Neuronal stem cell (in vitro differentiated cells): ENCODE data around the gene CD40.

Experiments used
- DNase-seq: peaks from one replicate; pipeline ENCODE4 v3.0.0-alpha.2; 2013; ENCODE audit warnings: low spot score
- H2AFZ ChIP-seq: one replicate; pipeline ENCODE4 v1.6.1; 2013; ENCODE audit warnings: mild to moderate bottlenecking, low read length, inconsistent platforms
- H2AK5ac ChIP-seq: 2 replicates; pipeline ENCODE4 v1.6.1; 2013; ENCODE audit warnings: low read depth, mild to moderate bottlenecking, inconsistent platforms, low read length, moderate library complexity, mixed read lengths
- H2BK120ac ChIP-seq: 2 replicates; pipeline ENCODE4 v1.6.1; 2013; ENCODE audit warnings: low read depth, mild to moderate bottlenecking, inconsistent platforms, low read length, moderate library complexity, mixed read lengths
- H2BK12ac ChIP-seq: one replicate; pipeline ENCODE4 v1.6.1; 2013; ENCODE audit warnings: low read length, inconsistent platforms
- H2BK15ac ChIP-seq: 2 replicates; pipeline ENCODE4 v1.6.1; 2013; ENCODE audit warnings: mild to moderate bottlenecking, low read length, inconsistent platforms, mixed read lengths
- H2BK5ac ChIP-seq: one replicate; pipeline ENCODE4 v1.6.1; 2013; ENCODE audit warnings: inconsistent platforms, mild to moderate bottlenecking, low read length, moderate library complexity
- H3K14ac ChIP-seq: one replicate; pipeline ENCODE4 v1.6.1; 2013; ENCODE audit warnings: low read length, inconsistent platforms
- H3K18ac ChIP-seq: 2 replicates; pipeline ENCODE4 v1.6.1; 2013; ENCODE audit warnings: low read length, inconsistent platforms
- H3K23ac ChIP-seq: 2 replicates; pipeline ENCODE4 v1.6.1; 2013; ENCODE audit warnings: low read depth, mild to moderate bottlenecking, mixed read lengths, low read length, inconsistent platforms; ENCODE audit not compliant: poor library complexity
- H3K27ac ChIP-seq: replicated peaks from 3 replicates; pipeline ENCODE4 v1.5.1; 2013; ENCODE audit warnings: low read length, inconsistent platforms
- H3K27me3 ChIP-seq, 3 experiments: 2 replicates each; pipeline ENCODE4 v1.6.1; 2013; ENCODE audit warnings: low read length in 3 of 3, mild to moderate bottlenecking in 2 of 3, inconsistent platforms in 1 of 3, low read depth in 1 of 3, mixed read lengths in 1 of 3, moderate library complexity in 1 of 3; ENCODE audit not compliant: control insufficient read depth in 3 of 3, insufficient read depth in 3 of 3
- H3K36me3 ChIP-seq, 2 donors: replicated peaks in 1 of 2; 2 replicates each; pipeline ENCODE4 v1.6.1; 2013; ENCODE audit warnings: low read length in 2 of 2; ENCODE audit not compliant: control insufficient read depth in 2 of 2, insufficient read depth in 2 of 2
- H3K4ac ChIP-seq: 2 replicates; pipeline ENCODE4 v1.6.1; 2013; ENCODE audit warnings: inconsistent platforms, mild to moderate bottlenecking, low read length, moderate library complexity
- H3K4me1 ChIP-seq, 2 donors: 1 replicate in 1 of 2; 2 replicates in 1 of 2; pipeline ENCODE4 v1.6.1; 2013; ENCODE audit warnings: low read length in 2 of 2, low read depth in 1 of 2; ENCODE audit not compliant: control insufficient read depth in 2 of 2, insufficient read depth in 1 of 2
- H3K4me2 ChIP-seq: one replicate; pipeline ENCODE4 v1.6.1; 2013; ENCODE audit warnings: mild to moderate bottlenecking, low read length, inconsistent platforms; ENCODE audit not compliant: insufficient read depth, poor library complexity, severe bottlenecking
- H3K4me3 ChIP-seq, 2 donors: 2 replicates each; pipeline ENCODE4 v1.5.1; 2013; ENCODE audit warnings: low read length in 2 of 2, mild to moderate bottlenecking in 2 of 2, inconsistent platforms in 1 of 2, moderate library complexity in 1 of 2
- H3K79me1 ChIP-seq: one replicate; pipeline ENCODE4 v1.6.1; 2013; ENCODE audit warnings: low read depth, mild to moderate bottlenecking, inconsistent platforms, low read length, moderate library complexity
- H3K9ac ChIP-seq: one replicate; pipeline ENCODE4 v1.6.1; 2013; ENCODE audit warnings: mild to moderate bottlenecking, low read depth, low read length, inconsistent platforms; ENCODE audit not compliant: poor library complexity
- H3K9me3 ChIP-seq, 2 donors: replicated peaks in 1 of 2; 2 replicates each; pipeline versions ENCODE3 to v1.6.1; 2013; ENCODE audit warnings: low read length in 2 of 2, mild to moderate bottlenecking in 2 of 2, inconsistent platforms in 1 of 2, low read depth in 1 of 2, mixed read lengths in 1 of 2, moderate library complexity in 1 of 2; ENCODE audit not compliant: control insufficient read depth in 2 of 2, insufficient read depth in 1 of 2
- H4K8ac ChIP-seq: one replicate; pipeline ENCODE4 v1.6.1; 2013; ENCODE audit warnings: low read depth, mild to moderate bottlenecking, inconsistent platforms, low read length, moderate library complexity
- H4K91ac ChIP-seq: one replicate; pipeline ENCODE4 v1.6.1; 2013; ENCODE audit warnings: low read length, low read depth, mild to moderate bottlenecking, inconsistent platforms; ENCODE audit not compliant: poor library complexity
- WGBS, 2 donors: extraction: QIAGEN DNeasy Blood & Tissue Kit; methylation state at CpG; one replicate each; pipeline ENCODE4 v1.1.7; 2013; ENCODE audit warnings: missing lambda C conversion rate in 2 of 2, mixed read lengths in 1 of 2; ENCODE audit not compliant: insufficient read length in 2 of 2, insufficient replicate concordance in 1 of 2; ENCODE audit errors: extremely low coverage in 2 of 2; 5-methylcytosine and 5-hydroxymethylcytosine counted together

Gene CD40

DNA sequence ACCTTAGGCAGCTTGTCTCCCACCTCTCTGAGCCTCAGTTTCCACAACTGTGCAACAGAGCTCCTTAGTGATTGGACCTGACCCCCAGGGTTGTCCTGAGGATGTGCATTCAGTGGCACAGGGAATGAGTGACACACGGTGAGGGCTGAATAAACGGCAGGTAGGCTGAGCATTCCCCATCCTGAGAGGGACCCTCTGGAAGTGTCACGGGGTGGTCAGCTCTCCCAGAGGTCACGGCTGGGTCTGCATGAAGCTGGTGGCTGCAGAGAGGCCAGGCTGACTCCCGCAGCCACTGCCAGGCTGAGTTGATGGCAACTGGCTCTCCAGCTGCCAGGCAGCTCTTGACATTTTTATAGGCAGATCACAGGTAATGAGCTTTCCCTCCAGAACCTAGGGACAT lies 42.5 kb downstream of the CD40 start:
- H3K4me1 ChIP-seq = peaks cover 0 to 9% of the 10 kb centered on the region in 2 donors
- H3K18ac ChIP-seq = peak overlapping the region; percentile 12
- H2BK5ac ChIP-seq = no peak overlapping the region
- no peak overlapping the region for H3K4me2 ChIP-seq
- peak overlapping the region; percentile 14 for H2AK5ac ChIP-seq
- H3K9me3 ChIP-seq = no peaks in the 10 kb centered on the region
- no peak overlapping the region for H3K4ac ChIP-seq
- no peak overlapping the region for H3K27ac ChIP-seq
- H2BK12ac ChIP-seq = peak overlapping the region; percentile 86
- peak overlapping the region; percentile 46 for H3K23ac ChIP-seq
- no CpG with 5 or more reads among the region's 5 CpGs for WGBS, 2 donors
- no peak overlapping the region for H3K4me3 ChIP-seq
- H2BK120ac ChIP-seq = no peak overlapping the region
- no peak overlapping the region for H3K14ac ChIP-seq
- no peaks in the 10 kb centered on the region for H3K36me3 ChIP-seq
- H3K27me3 ChIP-seq = peaks cover 0 to 70% (median 0%) of the 10 kb centered on the region in 3 experiments
- DNase-seq = no peak
- H3K9ac ChIP-seq = no peak overlapping the region
- no peak overlapping the region for H4K8ac ChIP-seq
- H2BK15ac ChIP-seq = peak overlapping the region; percentile 18
- H3K79me1 ChIP-seq = no peaks in the 10 kb centered on the region
- H2AFZ ChIP-seq = no peak overlapping the region
- no peak overlapping the region for H4K91ac ChIP-seq

DNA sequence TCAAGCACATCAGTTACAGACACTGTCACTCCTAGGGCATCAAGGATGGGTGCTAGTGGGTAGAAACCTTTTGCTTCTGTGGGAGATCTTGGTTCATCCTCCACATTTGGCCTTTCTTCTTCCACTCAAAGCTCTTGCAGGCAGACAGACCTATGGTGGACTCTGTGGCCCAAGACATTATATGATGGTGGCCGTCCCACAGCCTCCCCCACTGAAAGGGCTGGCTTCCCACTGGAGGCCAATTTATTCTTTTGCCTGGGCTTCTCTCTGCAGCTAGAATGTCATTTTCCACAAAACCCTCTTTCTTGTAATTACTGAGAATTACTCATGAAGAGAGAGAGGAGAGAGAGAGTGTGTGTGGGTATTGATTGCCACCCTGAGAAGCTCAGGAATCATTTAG lies 43.8 kb downstream of the CD40 start:
- no CpG with 5 or more reads among the region's 1 CpG for whole genome bisulfite sequencing, 2 donors
- Histone ChIP-seq H3K27me3 (peaks cover 0 to 64% (median 0%) of the 10 kb centered on the region in 3 experiments), H3K4ac (no peak overlapping the region), H3K4me2 (no peak overlapping the region), H2BK120ac (no peak overlapping the region), H3K18ac (no peak overlapping the region), H2BK12ac (no peak overlapping the region), H3K9ac (no peak overlapping the region), H2BK5ac (no peak overlapping the region), H2AFZ (no peak overlapping the region), H3K14ac (no peak overlapping the region), H4K8ac (no peak overlapping the region), H2BK15ac (no peak overlapping the region), H2AK5ac (no peak overlapping the region), H3K9me3 (no peaks in the 10 kb centered on the region), H4K91ac (no peak overlapping the region), H3K4me1 (peaks cover 0 to 9% of the 10 kb centered on the region in 2 donors), H3K27ac (no peak overlapping the region), H3K79me1 (no peaks in the 10 kb centered on the region), H3K4me3 (no peak overlapping the region), H3K36me3 (no peaks in the 10 kb centered on the region), H3K23ac (no peak overlapping the region)
- no peak for DNase-seq

DNA sequence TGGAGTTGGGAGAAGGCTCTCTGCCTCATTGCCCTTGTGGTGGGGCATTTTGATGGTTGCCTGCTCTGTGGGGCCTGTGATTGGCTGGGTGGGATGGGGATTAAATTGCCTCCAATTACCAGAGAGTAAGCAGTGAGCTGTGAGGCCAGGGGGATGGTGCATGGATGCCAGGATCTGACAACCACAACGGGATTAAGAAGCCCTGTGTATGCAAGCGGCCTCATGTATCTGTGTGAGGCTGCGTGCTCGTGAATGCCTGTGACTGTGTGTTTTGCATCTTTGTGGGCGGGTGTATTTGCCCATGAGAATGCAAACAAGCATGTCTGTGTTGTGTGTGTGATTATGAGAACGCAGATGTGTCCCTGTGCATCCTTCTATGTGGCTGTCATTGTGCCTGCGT lies 46.1 kb downstream of the CD40 start:
- H3K27ac ChIP-seq = no peak overlapping the region

DNA sequence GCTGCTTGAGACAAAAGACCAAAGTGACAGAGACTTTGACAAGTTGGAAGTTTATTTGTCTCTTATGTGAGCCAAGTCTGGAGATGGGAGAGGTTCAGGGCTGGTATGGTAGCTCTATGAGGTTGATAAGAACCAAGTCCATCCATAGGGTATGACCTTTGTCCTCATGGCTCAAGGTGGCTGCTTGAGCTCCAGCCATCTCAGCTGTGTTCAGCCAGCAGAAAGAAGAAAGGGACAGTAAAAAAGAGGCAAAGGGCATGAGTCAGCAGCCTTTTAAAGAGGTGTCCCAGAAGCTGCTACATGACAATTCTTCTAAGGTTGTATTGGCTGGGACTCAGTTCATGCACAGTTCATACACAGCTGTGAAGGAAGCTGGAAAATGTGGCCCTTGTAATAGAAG lies 49.0 kb downstream of the CD40 start:
- H3K4me2 ChIP-seq = no peak overlapping the region
- H3K79me1 ChIP-seq = no peaks in the 10 kb centered on the region
- H3K9ac ChIP-seq = no peak overlapping the region
- peaks cover 0 to 3% of the 10 kb centered on the region in 2 donors for H3K9me3 ChIP-seq
- no peak overlapping the region for H4K91ac ChIP-seq
- no peak overlapping the region for H3K4me3 ChIP-seq
- H2AK5ac ChIP-seq = no peak overlapping the region
- H3K23ac ChIP-seq = no peak overlapping the region
- H3K18ac ChIP-seq = no peak overlapping the region
- peaks cover 0 to 7% of the 10 kb centered on the region in 2 donors for H3K4me1 ChIP-seq
- no peak overlapping the region for H3K14ac ChIP-seq
- no peak for DNase-seq
- no peak overlapping the region for H2AFZ ChIP-seq
- H4K8ac ChIP-seq = no peak overlapping the region
- no peak overlapping the region for H2BK5ac ChIP-seq
- H3K27ac ChIP-seq = no peak overlapping the region
- H2BK120ac ChIP-seq = no peak overlapping the region
- no peak overlapping the region for H3K4ac ChIP-seq
- H3K27me3 ChIP-seq = peaks cover 0 to 42% (median 0%) of the 10 kb centered on the region in 3 experiments
- H3K36me3 ChIP-seq = no peaks in the 10 kb centered on the region
- no peak overlapping the region for H2BK15ac ChIP-seq
- no peak overlapping the region for H2BK12ac ChIP-seq

More for the DNA sequence above, 46.1 kb downstream of the CD40 start:
- Histone ChIP-seq H2AK5ac (no peak overlapping the region), H3K27me3 (peaks cover 0 to 51% (median 0%) of the 10 kb centered on the region in 3 experiments), H3K18ac (peak overlapping the region; percentile 23), H2BK120ac (no peak overlapping the region), H3K36me3 (no peaks in the 10 kb centered on the region), H3K79me1 (no peaks in the 10 kb centered on the region), H4K8ac (no peak overlapping the region), H3K14ac (peak overlapping the region; percentile 3), H2BK15ac (no peak overlapping the region), H2AFZ (no peak overlapping the region), H3K23ac (no peak overlapping the region), H3K9me3 (peaks cover 0 to 3% of the 10 kb centered on the region in 2 donors), H4K91ac (no peak overlapping the region), H3K9ac (no peak overlapping the region), H3K4ac (no peak overlapping the region), H3K4me1 (peaks cover 0 to 7% of the 10 kb centered on the region in 2 donors), H2BK5ac (no peak overlapping the region), H3K4me3 (no peak overlapping the region), H2BK12ac (no peak overlapping the region), H3K4me2 (no peak overlapping the region)
- no CpG with 5 or more reads among the region's 7 CpGs for WGBS, 2 donors
- no peak for DNase-seq
